ENCODE data around the gene PLXNA4. TPM values are rescaled to one million over a fixed set of nuclear protein-coding genes. Genes with fewer than 3 reads are reported as not detected.

The PLXNA4 gene
- total RNA-seq, 1 experiment from 2014 or later, result not detected

DNA sequence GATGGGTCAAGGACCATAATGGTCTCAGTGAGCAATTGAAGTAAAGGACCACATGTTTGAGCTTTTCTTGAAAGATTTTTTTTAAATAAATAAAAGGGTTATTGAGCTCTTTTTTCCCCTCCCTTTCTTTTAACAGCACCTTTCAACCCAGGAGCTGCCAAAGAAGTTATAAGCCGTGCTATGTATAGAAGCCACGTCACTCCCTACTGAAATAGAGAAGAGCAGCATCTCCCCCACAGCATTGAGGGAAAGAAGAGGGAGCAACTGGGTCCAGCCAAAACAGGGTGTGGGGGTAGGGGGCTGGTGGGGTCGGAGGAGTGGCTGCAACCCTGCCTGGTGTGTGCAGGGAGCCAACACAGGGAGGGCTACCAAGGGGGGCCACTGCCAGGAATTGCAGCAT, 227.2 kb downstream of the PLXNA4 start:
- TF ChIP-seq, protein P1, sequence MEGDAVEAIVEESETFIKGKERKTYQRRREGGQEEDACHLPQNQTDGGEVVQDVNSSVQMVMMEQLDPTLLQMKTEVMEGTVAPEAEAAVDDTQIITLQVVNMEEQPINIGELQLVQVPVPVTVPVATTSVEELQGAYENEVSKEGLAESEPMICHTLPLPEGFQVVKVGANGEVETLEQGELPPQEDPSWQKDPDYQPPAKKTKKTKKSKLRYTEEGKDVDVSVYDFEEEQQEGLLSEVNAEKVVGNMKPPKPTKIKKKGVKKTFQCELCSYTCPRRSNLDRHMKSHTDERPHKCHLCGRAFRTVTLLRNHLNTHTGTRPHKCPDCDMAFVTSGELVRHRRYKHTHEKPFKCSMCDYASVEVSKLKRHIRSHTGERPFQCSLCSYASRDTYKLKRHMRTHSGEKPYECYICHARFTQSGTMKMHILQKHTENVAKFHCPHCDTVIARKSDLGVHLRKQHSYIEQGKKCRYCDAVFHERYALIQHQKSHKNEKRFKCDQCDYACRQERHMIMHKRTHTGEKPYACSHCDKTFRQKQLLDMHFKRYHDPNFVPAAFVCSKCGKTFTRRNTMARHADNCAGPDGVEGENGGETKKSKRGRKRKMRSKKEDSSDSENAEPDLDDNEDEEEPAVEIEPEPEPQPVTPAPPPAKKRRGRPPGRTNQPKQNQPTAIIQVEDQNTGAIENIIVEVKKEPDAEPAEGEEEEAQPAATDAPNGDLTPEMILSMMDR (IDR thresholded peaks at IDR 0.05; ENCODE audit: unreplicated experiment), result no peak
- Mint-ChIP-seq H3K9me3 (ENCODE audit: unreplicated experiment) (no peaks in the 10 kb centered on the region), H3K27ac (ENCODE audit: low read depth, unreplicated experiment) (no peak overlapping the region), H3K4me1 (ENCODE audit: insufficient read depth, unreplicated experiment) (no peaks in the 10 kb centered on the region), H3K4me3 (ENCODE audit: unreplicated experiment) (no peak overlapping the region), H3K27me3 (ENCODE audit: insufficient read depth, unreplicated experiment) (peaks cover 58% of the 10 kb centered on the region), H3K36me3 (ENCODE audit: insufficient read depth, unreplicated experiment) (no peaks in the 10 kb centered on the region)
- no peak for DNase-seq (ENCODE audit: unreplicated experiment)
- CTCF ChIA-PET, result no interaction called here
- POLR2A ChIA-PET, result interaction anchor here (0.7 kb wide), 1 partner anchor 1602 kb away, joined by 3 read pairs; no protein-coding TSS in a partner anchor
- no TSS peak for BruUV-seq (replicated peaks)
- intact Hi-C loops (cut with micrococcal nuclease), result no loop called here

DNA sequence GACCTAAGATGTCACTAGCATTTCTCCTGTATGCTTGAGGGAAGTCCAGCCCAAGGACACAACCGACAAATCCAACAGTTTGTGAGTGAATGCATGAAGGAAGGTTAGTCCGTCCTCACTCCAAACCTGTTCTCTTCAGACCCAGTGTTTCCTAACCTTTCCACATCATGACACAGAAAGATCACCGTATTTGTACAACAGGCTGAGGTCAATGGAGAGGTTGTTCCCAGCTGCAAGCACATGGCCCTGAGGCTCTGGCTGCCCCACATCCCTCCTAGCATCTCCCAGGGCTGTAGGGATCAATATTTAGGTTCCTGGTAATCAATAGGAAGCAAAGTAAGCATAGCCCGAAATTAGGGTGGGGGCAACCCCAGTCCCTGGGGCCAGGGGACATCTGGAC, 227.9 kb downstream of the PLXNA4 start:
- DNase-seq (ENCODE audit: unreplicated experiment), result no peak
- BruUV-seq (replicated peaks), result no TSS peak
- CTCF ChIA-PET, result no interaction called here
- Mint-ChIP-seq H3K4me3 (ENCODE audit: unreplicated experiment) (no peak overlapping the region), H3K27ac (ENCODE audit: low read depth, unreplicated experiment) (no peak overlapping the region), H3K36me3 (ENCODE audit: insufficient read depth, unreplicated experiment) (no peaks in the 10 kb centered on the region), H3K9me3 (ENCODE audit: unreplicated experiment) (no peaks in the 10 kb centered on the region), H3K27me3 (ENCODE audit: insufficient read depth, unreplicated experiment) (peaks cover 51% of the 10 kb centered on the region), H3K4me1 (ENCODE audit: insufficient read depth, unreplicated experiment) (no peaks in the 10 kb centered on the region)
- TF ChIP-seq, protein P1 (IDR thresholded peaks at IDR 0.05; ENCODE audit: unreplicated experiment), result no peak
- intact Hi-C loops (cut with micrococcal nuclease), result no loop called here
- POLR2A ChIA-PET, result no interaction called here

DNA sequence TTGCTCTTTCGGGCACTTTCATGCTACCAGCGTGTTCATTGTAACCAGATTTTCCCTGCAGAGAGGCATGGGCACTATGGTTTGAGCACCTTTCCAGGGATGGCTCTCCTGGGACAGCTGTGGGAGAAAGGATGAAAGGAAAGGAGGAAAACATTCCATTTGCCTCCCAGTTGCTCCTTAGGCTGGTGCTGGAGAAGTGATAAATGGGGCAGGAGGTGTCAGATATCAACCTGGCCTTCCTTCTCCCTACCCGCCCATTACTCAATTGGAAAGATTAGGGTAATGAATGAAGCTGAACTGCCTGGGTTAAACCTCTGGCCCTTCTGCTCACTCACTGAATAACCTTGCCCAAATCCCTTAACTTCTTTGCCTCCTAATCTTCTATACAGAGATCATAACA, 228.4 kb downstream of the PLXNA4 start:
- no peak overlapping the region for H3K4me3 Mint-ChIP-seq (ENCODE audit: unreplicated experiment)
- intact Hi-C loops (cut with micrococcal nuclease), result no loop called here

DNA sequence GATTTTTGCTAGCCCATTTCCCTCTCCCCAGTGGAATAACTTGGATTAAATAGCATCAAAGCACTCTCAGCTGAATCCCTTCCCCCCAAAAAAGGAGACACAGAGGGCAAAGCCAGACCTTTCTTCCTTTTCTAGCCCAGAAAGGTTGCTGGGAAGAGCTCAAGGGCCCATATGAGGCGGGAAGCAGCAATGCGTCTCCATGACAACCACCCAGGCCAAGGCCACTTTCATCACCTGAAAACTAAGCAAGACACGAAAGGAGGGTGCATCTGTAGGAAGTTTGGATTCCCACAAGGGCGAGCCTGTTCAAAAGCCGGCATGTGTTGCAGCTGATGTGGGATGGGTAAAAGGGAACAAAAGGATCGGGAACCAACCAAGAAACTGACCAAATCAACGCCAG, 229.1 kb downstream of the PLXNA4 start:
- no peaks in the 10 kb centered on the region for H3K9me3 Mint-ChIP-seq (ENCODE audit: unreplicated experiment)
- no peaks in the 10 kb centered on the region for H3K36me3 Mint-ChIP-seq (ENCODE audit: insufficient read depth, unreplicated experiment)
- TF ChIP-seq, protein P1 (IDR thresholded peaks at IDR 0.05; ENCODE audit: unreplicated experiment), result no peak
- H3K4me3 Mint-ChIP-seq (ENCODE audit: unreplicated experiment), result no peak overlapping the region
- H3K4me1 Mint-ChIP-seq (ENCODE audit: insufficient read depth, unreplicated experiment), result no peaks in the 10 kb centered on the region
- BruUV-seq (replicated peaks), result no TSS peak
- no peak for DNase-seq (ENCODE audit: unreplicated experiment)
- H3K27ac Mint-ChIP-seq (ENCODE audit: low read depth, unreplicated experiment), result no peak overlapping the region
- CTCF ChIA-PET, result interaction anchor here (0.9 kb wide), 1 partner anchor 28 kb away, joined by 3 read pairs; no protein-coding TSS in a partner anchor
- intact Hi-C loops (cut with micrococcal nuclease), result no loop called here
- POLR2A ChIA-PET, result no interaction called here
- H3K27me3 Mint-ChIP-seq (ENCODE audit: insufficient read depth, unreplicated experiment), result peaks cover 39% of the 10 kb centered on the region

More for the DNA sequence above, 228.4 kb downstream of the PLXNA4 start:
- peaks cover 46% of the 10 kb centered on the region for H3K27me3 Mint-ChIP-seq (ENCODE audit: insufficient read depth, unreplicated experiment)
- no peak overlapping the region for H3K27ac Mint-ChIP-seq (ENCODE audit: low read depth, unreplicated experiment)
- TF ChIP-seq, protein P1 (IDR thresholded peaks at IDR 0.05; ENCODE audit: unreplicated experiment), result no peak
- no peaks in the 10 kb centered on the region for H3K9me3 Mint-ChIP-seq (ENCODE audit: unreplicated experiment)
- CTCF ChIA-PET, result no interaction called here
- no peak for DNase-seq (ENCODE audit: unreplicated experiment)
- no peaks in the 10 kb centered on the region for H3K4me1 Mint-ChIP-seq (ENCODE audit: insufficient read depth, unreplicated experiment)
- POLR2A ChIA-PET, result no interaction called here
- no peaks in the 10 kb centered on the region for H3K36me3 Mint-ChIP-seq (ENCODE audit: insufficient read depth, unreplicated experiment)
- BruUV-seq (replicated peaks), result no TSS peak
